Coronary artery (tissue), 2 donors: ENCODE measurements around the gene CPLANE1.

Source experiments
- DNase-seq: peaks from one replicate; pipeline ENCODE4 v3.0.0-alpha.2; 2017; ENCODE audit warnings: low spot score
- H3K27ac ChIP-seq, 2 donors: fragments of 200-600 bp; sonication (generic); one replicate each; pipeline ENCODE4 v1.5.1; 2016 to 2019
- H3K4me3 ChIP-seq: fragments of 200-600 bp; sonication (generic); 2 replicates; pipeline ENCODE4 v1.5.1; 2016; ENCODE audit warnings: mild to moderate bottlenecking, moderate library complexity
- CTCF ChIP-seq: fragments of 200-600 bp; sonication (generic); IDR thresholded peaks from one replicate; pipeline ENCODE4 v1.5.1; 2019; ENCODE audit warnings: antibody characterized with exemption

CPLANE1 gene

DNA sequence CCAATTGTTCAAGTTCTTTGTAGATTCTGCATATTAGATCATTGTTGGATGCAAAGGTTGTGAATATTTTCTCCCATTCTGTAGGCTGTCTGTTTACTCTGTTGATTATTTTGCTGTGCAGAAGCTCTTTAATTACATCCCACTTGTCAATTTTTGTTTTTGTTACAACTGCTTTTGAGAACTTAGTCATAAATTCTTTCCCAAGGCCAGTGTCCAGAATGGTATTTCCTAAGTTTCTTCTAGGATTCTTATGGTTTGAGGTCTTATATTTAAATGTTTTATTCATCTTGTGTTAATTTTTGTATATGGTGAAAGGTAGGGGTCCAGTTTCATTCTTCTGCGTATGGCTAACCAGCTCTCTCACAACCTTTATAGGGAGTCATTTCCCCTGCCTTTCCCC is 116.5 kb downstream of the CPLANE1 start:
- Histone ChIP-seq H3K4me3 (no peak overlapping the region), H3K27ac (no peak overlapping the region)
- DNase-seq, result no peak
- TF ChIP-seq CTCF, result no peak

- no peak overlapping the region for H3K4me3 ChIP-seq
- no peak for TF ChIP-seq CTCF
- no peak overlapping the region for H3K27ac ChIP-seq
- DNase-seq, result no peak
These were observed 127.7 kb downstream of the CPLANE1 start for GRCh38 chr5:37121465-37121864.

GRCh38 chr5:37121027-37121426 is 128.1 kb downstream of the CPLANE1 start:
- Histone ChIP-seq H3K4me3 (no peak overlapping the region), H3K27ac (no peak overlapping the region)
- DNase-seq, result no peak
- no peak for TF ChIP-seq CTCF

GRCh38 chr5:37120270-37120669 is 128.9 kb downstream of the CPLANE1 start:
- no peak for TF ChIP-seq CTCF
- Histone ChIP-seq H3K4me3 (no peak overlapping the region), H3K27ac (no peak overlapping the region)
- no peak for DNase-seq

DNA sequence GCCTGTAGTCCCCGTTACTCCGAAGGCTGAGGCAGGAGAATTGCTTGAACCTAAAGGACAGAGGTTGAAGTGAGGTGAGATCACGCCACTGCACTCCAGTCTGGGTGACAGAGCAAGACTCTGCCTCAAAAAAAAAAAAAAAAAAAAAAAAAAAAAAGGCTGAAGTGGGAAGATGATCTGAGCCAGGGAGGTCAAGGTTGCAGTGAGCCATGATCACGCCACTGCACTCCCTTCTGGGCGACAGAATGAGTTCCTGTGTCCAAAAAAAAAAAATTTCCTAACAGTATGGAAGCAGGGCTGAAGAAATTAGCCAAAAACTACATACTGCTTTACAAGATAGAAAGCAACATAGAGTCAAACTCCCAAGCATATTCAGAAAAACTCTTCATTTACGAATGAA is 132.8 kb downstream of the CPLANE1 start:
- Histone ChIP-seq H3K4me3 (no peak overlapping the region), H3K27ac (no peak overlapping the region)
- no peak for DNase-seq
- TF ChIP-seq CTCF, result no peak

DNA sequence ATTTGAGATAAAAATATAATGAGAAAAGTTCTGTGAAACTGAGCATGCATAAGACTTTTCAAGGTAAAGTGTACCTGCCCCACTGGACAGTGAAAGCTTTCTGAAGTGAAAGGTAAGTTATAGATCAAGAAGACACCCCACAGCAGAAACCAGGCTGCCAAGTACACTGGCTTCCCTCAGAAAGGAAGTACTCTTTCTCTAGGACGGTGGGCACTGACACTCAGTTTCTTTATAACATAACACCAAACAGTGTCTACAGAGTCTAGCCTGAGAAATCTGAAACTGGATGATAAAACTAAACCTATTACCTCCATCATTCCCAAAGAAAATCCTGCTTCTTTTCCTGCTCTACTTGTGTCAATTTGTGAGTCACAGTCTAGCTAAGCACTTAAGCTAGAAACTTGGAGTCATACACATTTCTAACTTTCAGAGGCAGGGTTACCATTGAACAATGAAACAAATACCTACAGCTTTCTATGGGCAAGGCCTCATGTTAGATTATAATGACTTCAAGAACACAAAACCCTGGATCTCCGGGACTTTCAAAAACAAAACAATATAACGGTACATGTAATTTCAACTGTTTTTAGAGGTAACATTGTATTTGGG is 136.7 kb downstream of the CPLANE1 start:
- H3K4me3 ChIP-seq, result no peak overlapping the region
- no peak for TF ChIP-seq CTCF

More for the DNA sequence above, 136.7 kb downstream of the CPLANE1 start:
- DNase-seq, result no peak
- no peak overlapping the region for H3K27ac ChIP-seq
